Fibroblast of lung (primary cell): ENCODE results near the gene CENPK. TPM values are rescaled to one million over a fixed set of nuclear protein-coding genes. Genes with fewer than 3 reads are reported as not detected.

Experiments used
- DNase-seq, 2 donors: peaks; one replicate each; pipeline versions ENCODE4 v3.0.0 to v3.0.0-alpha.2; 2010; ENCODE audit warnings: low read depth in 2 of 2
- H2AFZ ChIP-seq: 2 replicates; pipeline ENCODE4 v1.5.1; 2012; ENCODE audit warnings: low read length, control low read depth, inconsistent platforms
- H3K27ac ChIP-seq: 2 replicates; pipeline ENCODE4 v1.5.1; 2011; ENCODE audit warnings: low read length, control low read depth; ENCODE audit not compliant: insufficient read depth
- H3K27me3 ChIP-seq: 2 replicates; pipeline ENCODE4 v1.5.1; 2011; ENCODE audit warnings: mild to moderate bottlenecking, low read length; ENCODE audit not compliant: control insufficient read depth, insufficient read depth
- H3K36me3 ChIP-seq: 2 replicates; pipeline ENCODE4 v1.5.1; 2011; ENCODE audit warnings: low read length; ENCODE audit not compliant: control insufficient read depth, insufficient read depth
- H3K4me1 ChIP-seq: 2 replicates; pipeline ENCODE4 v1.5.1; 2011; ENCODE audit warnings: low read length; ENCODE audit not compliant: control insufficient read depth, insufficient read depth; ENCODE audit errors: extremely low read depth
- H3K4me2 ChIP-seq: 2 replicates; pipeline ENCODE4 v1.5.1; 2011; ENCODE audit warnings: low read length, control low read depth; ENCODE audit not compliant: insufficient read depth; ENCODE audit errors: extremely low read depth
- H3K4me3 ChIP-seq, 4 experiments: fragments of 200-600 bp in 1 of 4; sonication (generic) in 1 of 4; replicated peaks in 1 of 4; 2 replicates each; pipeline ENCODE4 v1.5.1; 2011 to 2016; ENCODE audit warnings: low read length in 4 of 4, low read depth in 3 of 4, mild to moderate bottlenecking in 3 of 4, control low read depth in 2 of 4, inconsistent platforms in 1 of 4, mixed read lengths in 1 of 4; ENCODE audit not compliant: insufficient read depth in 1 of 4; ENCODE audit errors: control extremely low read depth in 1 of 4
- H3K79me2 ChIP-seq: 2 replicates; pipeline ENCODE4 v1.5.1; 2012; ENCODE audit warnings: mild to moderate bottlenecking, low read length, inconsistent platforms; ENCODE audit not compliant: control insufficient read depth, insufficient read depth
- H3K9ac ChIP-seq: 2 replicates; pipeline ENCODE4 v1.5.1; 2011; ENCODE audit warnings: mild to moderate bottlenecking, low read length, control low read depth; ENCODE audit not compliant: insufficient read depth
- H3K9me3 ChIP-seq: 2 replicates; pipeline ENCODE4 v1.5.1; 2012; ENCODE audit warnings: low read depth, low read length; ENCODE audit not compliant: control insufficient read depth, insufficient read depth
- H4K20me1 ChIP-seq: 2 replicates; pipeline ENCODE4 v1.5.1; 2011; ENCODE audit warnings: low read length; ENCODE audit not compliant: control insufficient read depth, insufficient read depth; ENCODE audit errors: extremely low read depth
- EZH2 ChIP-seq: IDR thresholded peaks from 2 replicates; pipeline ENCODE4 v1.5.1; 2012; ENCODE audit warnings: low read length, control low read depth, mild to moderate bottlenecking; ENCODE audit errors: missing control alignments
- polyA plus RNA-seq, 2 donors: library from polyadenylated mRNA; depleted of rRNA in 1 of 2; stranded (reverse) in 1 of 2; unstranded in 1 of 2; fragments of >200 nt; gene quantifications; 2 replicates each; pipeline ENCODE4 v1.2.1, GENCODE V29; 2011 to 2012; ENCODE audit warnings: missing spikeins in 1 of 2
- total RNA-seq: library from RNA; depleted of rRNA; stranded (reverse); fragments of >200 nt; gene quantifications from 2 replicates; pipeline ENCODE4 v1.2.1, GENCODE V29; 2014
- TF ChIP-seq, protein P1 (sequence below), 2 donors: IDR thresholded peaks in 1 of 2; conservative IDR thresholded peaks in 1 of 2; 1 replicate in 1 of 2; 2 replicates in 1 of 2; pipeline ENCODE4 v1.5.1; 2011 to 2012; ENCODE audit warnings: low read length in 2 of 2, control low read depth in 1 of 2, inconsistent platforms in 1 of 2, low read depth in 1 of 2, mild to moderate bottlenecking in 1 of 2

CENPK gene
- total and polyA plus RNA-seq, 2 donors (not counting 1 experiment from before 2014, with no cell fraction given) = 7.1 to 11.2 TPM

DNA sequence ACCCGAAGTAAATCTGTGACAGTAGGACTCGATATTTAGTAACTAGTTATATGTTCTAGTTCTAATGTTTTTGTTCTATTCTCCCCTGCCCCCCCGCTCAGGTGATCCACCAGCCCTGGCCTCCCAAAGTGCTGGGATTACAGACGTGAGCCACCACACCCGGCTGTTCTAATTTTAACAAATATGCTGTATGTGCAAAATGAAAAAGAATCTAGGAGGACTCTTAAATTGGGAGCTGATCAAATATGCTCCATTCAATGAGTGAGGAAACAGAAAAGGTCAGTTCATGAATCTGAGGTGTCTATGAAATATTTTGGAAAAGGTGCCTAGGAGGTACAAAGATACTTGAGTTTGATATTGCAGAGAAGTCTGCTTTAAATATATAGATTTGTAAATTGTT lies 16.8 kb downstream of the CENPK start:
- H3K27ac ChIP-seq = no peak overlapping the region
- TF ChIP-seq, protein P1, sequence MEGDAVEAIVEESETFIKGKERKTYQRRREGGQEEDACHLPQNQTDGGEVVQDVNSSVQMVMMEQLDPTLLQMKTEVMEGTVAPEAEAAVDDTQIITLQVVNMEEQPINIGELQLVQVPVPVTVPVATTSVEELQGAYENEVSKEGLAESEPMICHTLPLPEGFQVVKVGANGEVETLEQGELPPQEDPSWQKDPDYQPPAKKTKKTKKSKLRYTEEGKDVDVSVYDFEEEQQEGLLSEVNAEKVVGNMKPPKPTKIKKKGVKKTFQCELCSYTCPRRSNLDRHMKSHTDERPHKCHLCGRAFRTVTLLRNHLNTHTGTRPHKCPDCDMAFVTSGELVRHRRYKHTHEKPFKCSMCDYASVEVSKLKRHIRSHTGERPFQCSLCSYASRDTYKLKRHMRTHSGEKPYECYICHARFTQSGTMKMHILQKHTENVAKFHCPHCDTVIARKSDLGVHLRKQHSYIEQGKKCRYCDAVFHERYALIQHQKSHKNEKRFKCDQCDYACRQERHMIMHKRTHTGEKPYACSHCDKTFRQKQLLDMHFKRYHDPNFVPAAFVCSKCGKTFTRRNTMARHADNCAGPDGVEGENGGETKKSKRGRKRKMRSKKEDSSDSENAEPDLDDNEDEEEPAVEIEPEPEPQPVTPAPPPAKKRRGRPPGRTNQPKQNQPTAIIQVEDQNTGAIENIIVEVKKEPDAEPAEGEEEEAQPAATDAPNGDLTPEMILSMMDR (conservative IDR thresholded peaks at IDR 0.05 in 1 of 2, IDR thresholded peaks at IDR 0.05 in 1 of 2; ENCODE audit: low read depth in 1 of 2, low read length in 2 of 2) = no peak
- no peak for TF ChIP-seq EZH2

DNA sequence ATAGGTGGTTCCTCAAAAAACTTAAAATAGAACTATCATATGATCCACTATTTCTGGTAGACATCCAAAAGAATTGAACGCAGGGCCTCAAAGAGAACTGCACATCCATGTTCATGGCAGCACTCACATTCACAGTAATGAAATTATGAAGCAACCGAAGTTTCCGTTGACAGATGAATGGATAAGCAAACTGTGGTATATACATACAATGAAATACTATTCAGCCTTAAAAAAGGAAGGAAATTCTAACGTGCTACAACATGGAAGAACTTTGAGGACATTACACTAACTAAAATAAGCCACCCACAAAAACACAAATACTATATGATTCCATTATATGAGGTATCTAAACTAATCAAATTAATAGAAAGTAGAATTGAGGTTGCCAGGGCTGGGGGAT lies 18.5 kb downstream of the CENPK start:
- no peak for TF ChIP-seq EZH2
- TF ChIP-seq, protein P1 (conservative IDR thresholded peaks at IDR 0.05 in 1 of 2, IDR thresholded peaks at IDR 0.05 in 1 of 2; ENCODE audit: low read depth in 1 of 2, low read length in 2 of 2) = no peak
- no peak overlapping the region for H3K27ac ChIP-seq
- no peak overlapping the region for H2AFZ ChIP-seq
- no peak overlapping the region for H3K9ac ChIP-seq
- no peak for DNase-seq
- H3K36me3 ChIP-seq = no peaks in the 10 kb centered on the region
- H3K4me2 ChIP-seq = no peak overlapping the region
- no peaks in the 10 kb centered on the region for H3K4me1 ChIP-seq
- H3K9me3 ChIP-seq = no peaks in the 10 kb centered on the region
- H3K4me3 ChIP-seq = no peak overlapping the region
- H3K79me2 ChIP-seq = no peaks in the 10 kb centered on the region
- H4K20me1 ChIP-seq = no peaks in the 10 kb centered on the region
- H3K27me3 ChIP-seq = no peaks in the 10 kb centered on the region

More for the DNA sequence above, 16.8 kb downstream of the CENPK start:
- no peak for DNase-seq
- Histone ChIP-seq H2AFZ (no peak overlapping the region), H4K20me1 (no peaks in the 10 kb centered on the region), H3K4me1 (no peaks in the 10 kb centered on the region), H3K79me2 (no peaks in the 10 kb centered on the region), H3K9ac (no peak overlapping the region), H3K36me3 (no peaks in the 10 kb centered on the region), H3K9me3 (no peaks in the 10 kb centered on the region), H3K27me3 (no peaks in the 10 kb centered on the region), H3K4me3 (no peak overlapping the region), H3K4me2 (no peak overlapping the region)

GRCh38 chr5:65539827-65540226 lies 23.1 kb downstream of the CENPK start:
- H3K4me1 ChIP-seq = no peaks in the 10 kb centered on the region
- no peaks in the 10 kb centered on the region for H3K27me3 ChIP-seq
- H3K79me2 ChIP-seq = no peaks in the 10 kb centered on the region
- H3K9me3 ChIP-seq = no peaks in the 10 kb centered on the region
- H3K4me3 ChIP-seq = no peak overlapping the region
- H3K36me3 ChIP-seq = no peaks in the 10 kb centered on the region
- no peaks in the 10 kb centered on the region for H4K20me1 ChIP-seq
- H3K4me2 ChIP-seq = no peak overlapping the region
- no peak overlapping the region for H3K9ac ChIP-seq
- H2AFZ ChIP-seq = no peak overlapping the region
- DNase-seq = peak in 1 of 2 donors; percentile 36
- no peak overlapping the region for H3K27ac ChIP-seq
- TF ChIP-seq EZH2 = no peak
- TF ChIP-seq, protein P1 (conservative IDR thresholded peaks at IDR 0.05 in 1 of 2, IDR thresholded peaks at IDR 0.05 in 1 of 2; ENCODE audit: low read depth in 1 of 2, low read length in 2 of 2) = no peak
